ENCODE results near the gene ATF6.

ATF6 gene

DNA sequence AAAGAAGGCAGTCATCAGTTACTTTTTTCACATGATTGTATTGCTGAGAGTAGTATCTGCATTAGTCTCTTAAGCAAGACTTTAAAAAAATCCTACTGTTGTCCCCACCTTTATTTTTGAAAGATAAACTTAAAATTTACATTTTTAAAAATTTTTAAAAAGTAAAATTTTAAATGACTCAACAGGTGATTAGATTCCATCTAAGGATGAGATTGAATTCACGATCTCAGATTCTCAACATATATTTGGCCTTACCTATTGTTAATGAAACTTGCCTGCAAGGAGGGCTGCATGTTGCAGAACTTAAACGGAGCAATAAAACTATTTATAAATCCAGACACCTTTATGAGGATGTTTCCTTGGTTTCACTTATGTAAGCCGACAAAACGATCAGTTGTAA lies 182.3 kb downstream of the ATF6 start:
- TF ChIP-seq, protein P1, sequence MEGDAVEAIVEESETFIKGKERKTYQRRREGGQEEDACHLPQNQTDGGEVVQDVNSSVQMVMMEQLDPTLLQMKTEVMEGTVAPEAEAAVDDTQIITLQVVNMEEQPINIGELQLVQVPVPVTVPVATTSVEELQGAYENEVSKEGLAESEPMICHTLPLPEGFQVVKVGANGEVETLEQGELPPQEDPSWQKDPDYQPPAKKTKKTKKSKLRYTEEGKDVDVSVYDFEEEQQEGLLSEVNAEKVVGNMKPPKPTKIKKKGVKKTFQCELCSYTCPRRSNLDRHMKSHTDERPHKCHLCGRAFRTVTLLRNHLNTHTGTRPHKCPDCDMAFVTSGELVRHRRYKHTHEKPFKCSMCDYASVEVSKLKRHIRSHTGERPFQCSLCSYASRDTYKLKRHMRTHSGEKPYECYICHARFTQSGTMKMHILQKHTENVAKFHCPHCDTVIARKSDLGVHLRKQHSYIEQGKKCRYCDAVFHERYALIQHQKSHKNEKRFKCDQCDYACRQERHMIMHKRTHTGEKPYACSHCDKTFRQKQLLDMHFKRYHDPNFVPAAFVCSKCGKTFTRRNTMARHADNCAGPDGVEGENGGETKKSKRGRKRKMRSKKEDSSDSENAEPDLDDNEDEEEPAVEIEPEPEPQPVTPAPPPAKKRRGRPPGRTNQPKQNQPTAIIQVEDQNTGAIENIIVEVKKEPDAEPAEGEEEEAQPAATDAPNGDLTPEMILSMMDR (IDR thresholded peaks at IDR 0.05; ENCODE audit: low read depth, low read length): no peak
- no peak for DNase-seq
- peaks cover 3% of the 10 kb centered on the region; the same call in 1 of the 2 replicates for H3K36me3 ChIP-seq
- H3K9me3 ChIP-seq (ENCODE audit: severe bottlenecking): no peaks in the 10 kb centered on the region
- no peak overlapping the region for H3K27ac ChIP-seq
- no peak overlapping the region for H3K4me3 ChIP-seq (ENCODE audit: low read depth, low read length)
- H3K27me3 ChIP-seq (ENCODE audit: insufficient read depth, low read depth, severe bottlenecking): no peaks in the 10 kb centered on the region

DNA sequence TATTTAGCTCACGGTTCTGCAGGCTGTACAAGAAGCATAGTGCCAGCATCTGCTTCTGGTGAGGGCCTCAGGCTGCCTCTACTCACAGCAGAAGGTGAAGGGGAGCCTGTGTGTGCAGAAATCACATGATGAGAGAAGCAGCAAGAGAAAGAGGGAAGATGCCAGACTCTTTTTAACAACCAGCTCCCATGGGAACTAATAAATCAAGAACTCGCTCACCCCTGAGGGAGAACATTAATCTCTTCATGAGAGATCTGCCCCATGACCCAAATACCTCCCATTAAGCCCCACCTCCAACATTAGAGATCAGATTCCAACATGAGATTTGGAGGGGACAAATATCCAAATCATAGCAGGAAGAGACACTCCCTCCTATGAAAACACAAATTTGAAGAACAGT lies 183.4 kb downstream of the ATF6 start:
- DNase-seq: no peak
- no peaks in the 10 kb centered on the region for H3K9me3 ChIP-seq (ENCODE audit: severe bottlenecking)
- no peak overlapping the region for H3K4me3 ChIP-seq (ENCODE audit: low read depth, low read length)
- H3K27ac ChIP-seq: no peak overlapping the region
- no peaks in the 10 kb centered on the region for H3K27me3 ChIP-seq (ENCODE audit: insufficient read depth, low read depth, severe bottlenecking)
- TF ChIP-seq, protein P1 (IDR thresholded peaks at IDR 0.05; ENCODE audit: low read depth, low read length): no peak
- H3K36me3 ChIP-seq: peaks cover 3% of the 10 kb centered on the region; the same call in 1 of the 2 replicates

DNA sequence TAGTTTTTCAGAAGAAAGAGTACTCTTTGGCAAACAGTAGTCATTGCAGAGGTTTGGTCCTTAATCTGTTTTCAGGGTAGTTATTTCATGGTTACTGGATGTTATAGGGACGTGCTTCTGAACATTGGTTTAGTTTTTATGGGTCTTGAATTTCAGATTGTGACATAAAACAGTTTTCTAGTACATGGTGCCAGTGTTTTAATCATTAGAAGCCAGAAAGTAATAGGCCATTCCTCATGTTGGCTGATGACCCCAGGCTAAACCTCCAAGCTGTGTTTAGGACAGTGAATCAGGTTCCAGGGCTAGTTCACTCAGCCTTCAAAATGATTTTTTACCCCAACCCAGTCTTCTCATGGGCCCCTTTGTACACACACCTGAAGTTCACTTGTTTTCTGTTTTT lies 184.3 kb downstream of the ATF6 start:
- no peaks in the 10 kb centered on the region for H3K36me3 ChIP-seq
- no peak overlapping the region for H3K27ac ChIP-seq
- TF ChIP-seq, protein P1 (IDR thresholded peaks at IDR 0.05; ENCODE audit: low read depth, low read length): no peak
- H3K9me3 ChIP-seq (ENCODE audit: severe bottlenecking): no peaks in the 10 kb centered on the region
- DNase-seq: no peak
- H3K27me3 ChIP-seq (ENCODE audit: insufficient read depth, low read depth, severe bottlenecking): no peaks in the 10 kb centered on the region
- H3K4me3 ChIP-seq (ENCODE audit: low read depth, low read length): no peak overlapping the region

DNA sequence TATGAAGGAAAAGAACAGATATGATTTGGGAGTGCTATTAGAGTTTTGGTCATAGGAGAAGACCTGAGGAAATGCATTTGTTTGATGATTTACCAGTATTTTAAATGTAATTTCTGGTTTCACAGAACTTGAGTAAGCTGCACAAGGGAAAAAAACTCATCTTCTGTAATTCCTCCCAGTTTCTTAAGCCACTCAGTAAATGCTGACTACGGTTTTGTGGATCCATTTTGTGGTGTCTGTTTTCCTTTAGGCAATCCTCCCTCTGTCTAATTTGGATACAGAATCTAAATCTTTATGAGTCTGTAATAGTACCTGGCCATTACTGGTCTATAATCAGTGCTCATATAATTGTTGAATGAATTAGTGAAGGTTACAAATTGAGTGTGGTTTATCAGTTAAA lies 185.5 kb downstream of the ATF6 start:
- Histone ChIP-seq H3K27ac (no peak overlapping the region), H3K36me3 (no peaks in the 10 kb centered on the region), H3K4me3 (ENCODE audit: low read depth, low read length) (no peak overlapping the region), H3K27me3 (ENCODE audit: insufficient read depth, low read depth, severe bottlenecking) (no peaks in the 10 kb centered on the region), H3K9me3 (ENCODE audit: severe bottlenecking) (no peaks in the 10 kb centered on the region)
- TF ChIP-seq, protein P1 (IDR thresholded peaks at IDR 0.05; ENCODE audit: low read depth, low read length): no peak
- no peak for DNase-seq

DNA sequence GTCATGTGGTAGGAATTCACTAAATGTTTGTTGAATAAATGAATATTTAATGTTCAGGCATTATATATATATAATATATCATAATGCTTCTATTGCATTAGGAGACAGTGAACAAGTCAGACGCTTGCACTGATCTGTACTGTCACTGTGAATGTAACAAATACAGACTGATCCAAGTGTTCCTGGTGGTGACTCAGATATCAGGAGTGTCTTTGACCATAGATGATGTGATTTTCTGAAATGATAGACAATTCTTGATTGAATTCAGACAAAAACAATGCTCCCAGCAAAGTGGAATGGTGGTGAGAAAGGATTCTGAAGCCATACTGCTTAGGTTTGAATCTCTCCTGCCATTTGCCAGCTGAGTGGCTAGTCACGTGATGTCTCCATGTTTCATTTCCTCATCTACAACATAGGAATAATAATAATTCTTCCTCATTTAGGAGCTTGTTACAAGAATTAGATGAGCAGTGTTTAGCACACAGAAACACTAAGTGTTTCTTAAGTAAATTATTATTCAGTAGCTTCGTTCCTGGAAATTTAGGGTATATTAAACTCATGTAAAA lies 186.6 kb downstream of the ATF6 start:
- H3K4me3 ChIP-seq (ENCODE audit: low read depth, low read length): no peak overlapping the region
- H3K27ac ChIP-seq: no peak overlapping the region
- no peak for DNase-seq
- H3K9me3 ChIP-seq (ENCODE audit: severe bottlenecking): no peaks in the 10 kb centered on the region
- TF ChIP-seq, protein P1 (IDR thresholded peaks at IDR 0.05; ENCODE audit: low read depth, low read length): no peak
- no peaks in the 10 kb centered on the region for H3K36me3 ChIP-seq
- no peaks in the 10 kb centered on the region for H3K27me3 ChIP-seq (ENCODE audit: insufficient read depth, low read depth, severe bottlenecking)

DNA sequence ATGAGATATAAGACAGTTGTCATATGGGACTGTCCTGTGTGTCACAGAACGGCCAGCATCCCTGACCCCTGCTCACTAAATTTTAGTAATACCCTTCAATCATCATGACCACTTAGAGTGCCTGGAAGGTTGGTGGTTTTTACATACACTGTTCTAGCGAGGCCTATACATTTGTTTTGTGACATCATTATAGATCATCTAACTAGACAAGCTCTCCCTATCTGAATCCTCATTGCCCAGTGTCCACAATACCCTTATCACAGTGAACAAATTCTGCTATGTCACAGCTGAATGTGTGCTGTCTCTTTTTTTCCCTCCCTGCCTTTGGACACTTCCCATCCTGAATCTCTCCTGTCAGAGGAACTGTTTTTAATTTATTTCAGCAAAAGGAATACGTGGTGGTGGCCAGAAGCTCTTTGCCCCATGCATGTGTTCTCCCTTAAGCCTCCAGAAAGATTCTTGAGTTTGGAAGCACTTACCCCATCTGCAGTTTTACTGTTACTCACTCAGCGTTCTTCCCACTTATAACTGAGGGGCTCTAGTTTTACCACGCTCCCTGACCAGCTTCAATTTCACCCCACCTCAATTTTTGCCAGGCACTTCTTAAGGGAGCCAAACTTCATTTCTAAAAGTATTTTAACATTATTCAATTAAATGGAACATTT lies 187.3 kb downstream of the ATF6 start:
- no peak overlapping the region for H3K27ac ChIP-seq
- TF ChIP-seq, protein P1 (IDR thresholded peaks at IDR 0.05; ENCODE audit: low read depth, low read length): no peak
- no peaks in the 10 kb centered on the region for H3K9me3 ChIP-seq (ENCODE audit: severe bottlenecking)
- no peak for DNase-seq
- no peaks in the 10 kb centered on the region for H3K27me3 ChIP-seq (ENCODE audit: insufficient read depth, low read depth, severe bottlenecking)
- H3K36me3 ChIP-seq: peaks cover 2% of the 10 kb centered on the region
- H3K4me3 ChIP-seq (ENCODE audit: low read depth, low read length): no peak overlapping the region
